Trophoblast cell (in vitro differentiated cells and primary cell): ENCODE data around the gene SERINC5.
A peak's percentile ranks its signal among the peaks of the same experiment; 100 is the strongest.

ENCODE experiments used
- DNase-seq, 2 donors: peaks; one replicate each; pipeline ENCODE4 v3.0.0-alpha.2; 2016
- H2AFZ ChIP-seq: 2 replicates; pipeline ENCODE4 v1.6.1; 2013; ENCODE audit warnings: low read length, moderate library complexity, mild to moderate bottlenecking; ENCODE audit not compliant: insufficient read depth, poor library complexity
- H2AK5ac ChIP-seq: 2 replicates; pipeline ENCODE4 v1.6.1; 2013; ENCODE audit warnings: mild to moderate bottlenecking, low read length
- H2BK120ac ChIP-seq: 2 replicates; pipeline ENCODE4 v1.6.1; 2013; ENCODE audit warnings: low read length, mild to moderate bottlenecking, moderate library complexity; ENCODE audit not compliant: insufficient read depth, poor library complexity
- H2BK12ac ChIP-seq: 2 replicates; pipeline ENCODE4 v1.6.1; 2013; ENCODE audit warnings: mild to moderate bottlenecking, low read length, moderate library complexity
- H2BK5ac ChIP-seq: 2 replicates; pipeline ENCODE4 v1.6.1; 2013; ENCODE audit warnings: low read length, low read depth, moderate library complexity, mild to moderate bottlenecking; ENCODE audit not compliant: poor library complexity
- H3K14ac ChIP-seq: 2 replicates; pipeline ENCODE4 v1.6.1; 2013; ENCODE audit warnings: mild to moderate bottlenecking, low read length
- H3K18ac ChIP-seq: 2 replicates; pipeline ENCODE4 v1.6.1; 2013; ENCODE audit warnings: mild to moderate bottlenecking, low read length
- H3K23ac ChIP-seq: 2 replicates; pipeline ENCODE4 v1.6.1; 2013; ENCODE audit warnings: low read length
- H3K27ac ChIP-seq: 2 replicates; pipeline ENCODE4 v1.5.1; 2013; ENCODE audit warnings: low read depth, mild to moderate bottlenecking, inconsistent platforms, low read length, moderate library complexity
- H3K27me3 ChIP-seq: 2 replicates; pipeline ENCODE4 v1.6.1; 2013; ENCODE audit warnings: inconsistent platforms, mild to moderate bottlenecking, low read length, moderate library complexity; ENCODE audit not compliant: insufficient read depth
- H3K36me3 ChIP-seq, 2 experiments: 1 replicate in 1 of 2; 2 replicates in 1 of 2; pipeline ENCODE4 v1.6.1; 2013; ENCODE audit warnings: low read length in 2 of 2, mild to moderate bottlenecking in 2 of 2, moderate library complexity in 1 of 2; ENCODE audit not compliant: insufficient read depth in 2 of 2, control insufficient read depth in 1 of 2
- H3K4ac ChIP-seq: 2 replicates; pipeline ENCODE4 v1.6.1; 2013; ENCODE audit warnings: low read depth, mild to moderate bottlenecking, low read length, moderate library complexity
- H3K4me1 ChIP-seq, 2 experiments: 1 replicate in 1 of 2; 2 replicates in 1 of 2; pipeline ENCODE4 v1.6.1; 2013; ENCODE audit warnings: low read length in 2 of 2, mild to moderate bottlenecking in 2 of 2, moderate library complexity in 1 of 2; ENCODE audit not compliant: insufficient read depth in 2 of 2, control insufficient read depth in 1 of 2
- H3K4me2 ChIP-seq: 2 replicates; pipeline ENCODE4 v1.6.1; 2013; ENCODE audit warnings: inconsistent platforms, mild to moderate bottlenecking, low read length, moderate library complexity
- H3K4me3 ChIP-seq: 2 replicates; pipeline ENCODE4 v1.5.1; 2013; ENCODE audit warnings: mild to moderate bottlenecking, low read depth, low read length, inconsistent platforms
- H3K79me1 ChIP-seq: one replicate; pipeline ENCODE4 v1.6.1; 2013; ENCODE audit warnings: low read length
- H3K79me2 ChIP-seq: 2 replicates; pipeline ENCODE4 v1.6.1; 2013; ENCODE audit warnings: low read length, mild to moderate bottlenecking; ENCODE audit not compliant: control insufficient read depth, insufficient read depth, poor library complexity
- H3K9ac ChIP-seq: 2 replicates; pipeline ENCODE4 v1.6.1; 2013; ENCODE audit warnings: mild to moderate bottlenecking, low read length
- H3K9me3 ChIP-seq: 2 replicates; pipeline ENCODE4 v1.6.1; 2013; ENCODE audit warnings: low read depth, mild to moderate bottlenecking, control low read depth, inconsistent platforms, low read length; ENCODE audit not compliant: insufficient read depth
- H4K12ac ChIP-seq: 2 replicates; pipeline ENCODE4 v1.6.1; 2013; ENCODE audit warnings: low read depth, mild to moderate bottlenecking, low read length, moderate library complexity
- H4K8ac ChIP-seq: 2 replicates; pipeline ENCODE4 v1.6.1; 2013; ENCODE audit warnings: low read depth, mild to moderate bottlenecking, low read length, moderate library complexity
- H4K91ac ChIP-seq: one replicate; pipeline ENCODE4 v1.6.1; 2013; ENCODE audit warnings: low read depth, mild to moderate bottlenecking, low read length, moderate library complexity
- WGBS: extraction: QIAGEN DNeasy Blood & Tissue Kit; methylation state at CpG from one replicate; pipeline ENCODE4 v1.1.7; 2013; ENCODE audit warnings: missing lambda C conversion rate; ENCODE audit not compliant: insufficient read length, insufficient coverage; ENCODE audit errors: extremely low coverage; 5-methylcytosine and 5-hydroxymethylcytosine counted together

The SERINC5 gene

DNA sequence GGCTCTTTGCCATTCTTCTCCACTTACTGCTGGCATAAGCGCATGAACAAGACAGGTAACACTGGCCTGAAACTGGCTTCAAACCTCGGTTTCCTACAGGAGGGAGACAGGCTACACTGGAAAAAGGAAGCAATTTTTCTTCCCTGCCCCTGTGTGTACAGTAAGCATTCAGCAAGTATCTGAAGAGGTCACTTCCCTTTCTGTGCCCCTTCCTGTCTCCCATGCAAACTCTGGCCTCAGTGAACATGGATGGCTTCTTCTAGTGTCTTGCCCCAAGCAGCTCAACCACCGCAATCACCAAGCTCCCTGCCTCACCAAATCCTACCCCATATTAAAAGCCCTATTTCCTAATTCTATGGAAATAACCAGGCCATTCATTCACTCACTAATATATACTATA is 42.4 kb downstream of the SERINC5 start:
- no peak overlapping the region for H2AK5ac ChIP-seq
- no peak overlapping the region for H3K23ac ChIP-seq
- H3K27ac ChIP-seq: no peak overlapping the region
- no CpG with 5 or more reads among the region's 3 CpGs for WGBS
- peaks cover 11% of the 10 kb centered on the region for H3K79me2 ChIP-seq
- H3K9me3 ChIP-seq: no peaks in the 10 kb centered on the region
- H3K4me1 ChIP-seq: peaks cover 6 to 13% of the 10 kb centered on the region in 2 experiments
- H3K36me3 ChIP-seq: peaks cover 9 to 10% of the 10 kb centered on the region in 2 experiments
- H3K4me2 ChIP-seq: no peak overlapping the region
- H3K9ac ChIP-seq: peak overlapping the region; percentile 27
- H3K18ac ChIP-seq: no peak overlapping the region
- no peaks in the 10 kb centered on the region for H3K79me1 ChIP-seq
- no peaks in the 10 kb centered on the region for H3K27me3 ChIP-seq
- no peak overlapping the region for H2BK120ac ChIP-seq
- no peak overlapping the region for H3K4me3 ChIP-seq
- no peak overlapping the region for H4K8ac ChIP-seq
- peak overlapping the region; percentile 33 for H3K4ac ChIP-seq
- H2BK5ac ChIP-seq: no peak overlapping the region
- no peak overlapping the region for H2AFZ ChIP-seq
- no peak overlapping the region for H4K12ac ChIP-seq
- H4K91ac ChIP-seq: no peak overlapping the region
- no peak overlapping the region for H2BK12ac ChIP-seq
- DNase-seq: no peak
- H3K14ac ChIP-seq: no peak overlapping the region

DNA sequence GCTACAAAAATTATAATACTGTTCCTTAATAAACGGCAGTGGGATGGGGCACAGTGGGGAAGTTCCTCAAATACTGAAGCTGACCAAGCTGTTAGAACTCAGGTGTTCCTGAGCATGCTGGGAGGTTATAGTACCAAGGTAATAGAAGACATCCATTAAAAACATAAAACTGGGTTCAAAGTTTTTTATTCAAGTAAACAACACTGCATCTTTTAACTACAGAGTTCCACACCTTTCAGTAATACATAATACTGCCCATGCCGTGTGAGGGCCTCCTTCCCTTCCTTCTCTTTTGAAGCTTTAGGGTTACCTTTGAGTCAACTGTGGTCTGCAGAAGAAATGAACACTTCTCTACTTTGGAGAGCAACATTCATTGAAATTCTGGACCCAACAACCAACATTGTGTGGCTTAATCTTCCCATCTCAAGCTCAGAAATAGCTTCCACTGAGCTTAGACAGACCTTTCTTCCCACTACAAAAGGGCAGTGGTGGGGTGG is 43.6 kb downstream of the SERINC5 start:
- whole genome bisulfite sequencing: no CpG with 5 or more reads among the region's 2 CpGs
- no peak overlapping the region for H3K4me3 ChIP-seq
- H2BK12ac ChIP-seq: no peak overlapping the region
- H3K79me1 ChIP-seq: no peaks in the 10 kb centered on the region
- H3K14ac ChIP-seq: no peak overlapping the region
- peak overlapping the region; percentile 20 for H3K4ac ChIP-seq
- DNase-seq: no peak
- H2AK5ac ChIP-seq: no peak overlapping the region
- H3K4me2 ChIP-seq: no peak overlapping the region
- no peak overlapping the region for H2BK120ac ChIP-seq
- no peak overlapping the region for H3K9ac ChIP-seq
- no peak overlapping the region for H4K8ac ChIP-seq
- H3K4me1 ChIP-seq: peaks cover 6 to 14% of the 10 kb centered on the region in 2 experiments
- no peak overlapping the region for H3K18ac ChIP-seq
- H2BK5ac ChIP-seq: no peak overlapping the region
- no peak overlapping the region for H2AFZ ChIP-seq
- H3K27me3 ChIP-seq: no peaks in the 10 kb centered on the region
- H3K79me2 ChIP-seq: peaks cover 10% of the 10 kb centered on the region
- no peak overlapping the region for H4K91ac ChIP-seq
- no peaks in the 10 kb centered on the region for H3K9me3 ChIP-seq
- no peak overlapping the region for H3K23ac ChIP-seq
- H4K12ac ChIP-seq: no peak overlapping the region
- peaks cover 9 to 10% of the 10 kb centered on the region in 2 experiments for H3K36me3 ChIP-seq
- H3K27ac ChIP-seq: no peak overlapping the region

DNA sequence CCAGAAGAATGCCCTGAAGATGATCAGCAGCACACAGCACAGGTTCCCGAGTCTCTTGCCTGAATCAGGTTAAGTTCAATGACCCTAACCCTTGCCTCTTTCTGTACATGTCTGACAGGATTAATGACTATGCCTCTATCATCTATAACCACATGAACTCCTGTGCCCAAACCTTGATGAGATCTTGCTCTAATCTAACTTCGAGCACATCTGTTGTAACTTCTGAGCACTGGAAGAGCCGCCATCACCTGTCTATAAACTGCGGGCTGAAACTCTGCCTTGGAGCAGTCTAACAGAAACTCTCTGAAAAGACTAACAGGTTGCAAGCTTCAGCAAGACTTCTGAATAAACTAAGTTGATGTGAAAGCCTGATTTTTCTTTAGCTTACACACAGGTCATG is 44.5 kb downstream of the SERINC5 start:
- Histone ChIP-seq H3K27ac (no peak overlapping the region), H4K8ac (no peak overlapping the region), H3K36me3 (peaks cover 9 to 10% of the 10 kb centered on the region in 2 experiments), H4K12ac (no peak overlapping the region), H2AK5ac (no peak overlapping the region), H3K4me3 (no peak overlapping the region), H3K14ac (no peak overlapping the region), H3K4ac (peak overlapping the region; percentile 26), H3K27me3 (no peaks in the 10 kb centered on the region), H3K9me3 (no peaks in the 10 kb centered on the region), H3K18ac (no peak overlapping the region), H3K4me1 (peaks cover 7 to 17% of the 10 kb centered on the region in 2 experiments), H3K9ac (no peak overlapping the region), H2BK5ac (no peak overlapping the region), H2BK120ac (no peak overlapping the region), H4K91ac (no peak overlapping the region), H2AFZ (no peak overlapping the region), H3K23ac (no peak overlapping the region), H3K4me2 (no peak overlapping the region), H3K79me2 (peaks cover 9% of the 10 kb centered on the region), H2BK12ac (no peak overlapping the region), H3K79me1 (peaks cover 2% of the 10 kb centered on the region)
- no peak for DNase-seq
- WGBS: no CpG with 5 or more reads among the region's 4 CpGs

DNA sequence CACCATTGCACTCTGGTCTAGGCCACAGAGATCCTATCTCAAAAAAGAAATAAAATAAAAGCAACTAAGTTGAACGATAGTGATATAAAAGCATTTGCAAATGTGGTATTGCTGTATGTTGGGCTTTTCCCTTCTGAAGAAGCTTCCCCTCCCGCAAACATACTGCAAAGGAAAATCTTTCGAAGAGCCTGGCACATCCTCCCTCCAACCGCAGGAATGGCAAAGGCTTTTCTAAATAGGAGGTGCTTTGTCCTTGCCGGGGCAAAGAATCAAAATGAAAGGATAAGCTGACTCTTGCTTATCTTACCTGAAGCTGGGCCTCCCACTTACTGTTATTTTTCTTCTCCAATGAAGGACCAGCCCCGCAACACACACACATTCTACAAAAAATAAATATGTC is 45.8 kb downstream of the SERINC5 start:
- H3K18ac ChIP-seq: no peak overlapping the region
- H2AFZ ChIP-seq: no peak overlapping the region
- no peak overlapping the region for H3K4ac ChIP-seq
- no peak overlapping the region for H3K4me2 ChIP-seq
- H3K9me3 ChIP-seq: no peaks in the 10 kb centered on the region
- no peak overlapping the region for H3K9ac ChIP-seq
- no peak overlapping the region for H3K23ac ChIP-seq
- H3K27me3 ChIP-seq: no peaks in the 10 kb centered on the region
- no peak overlapping the region for H2BK5ac ChIP-seq
- H3K36me3 ChIP-seq: peaks cover 5% of the 10 kb centered on the region in 2 experiments
- no peak for DNase-seq
- no peak overlapping the region for H2BK120ac ChIP-seq
- H3K79me2 ChIP-seq: peaks cover 9% of the 10 kb centered on the region
- H3K4me1 ChIP-seq: peaks cover 14 to 20% of the 10 kb centered on the region in 2 experiments
- no peak overlapping the region for H3K14ac ChIP-seq
- H4K8ac ChIP-seq: no peak overlapping the region
- H3K27ac ChIP-seq: no peak overlapping the region
- H4K12ac ChIP-seq: no peak overlapping the region
- H3K79me1 ChIP-seq: peaks cover 4% of the 10 kb centered on the region
- H2AK5ac ChIP-seq: no peak overlapping the region
- no peak overlapping the region for H3K4me3 ChIP-seq
- H2BK12ac ChIP-seq: no peak overlapping the region
- no peak overlapping the region for H4K91ac ChIP-seq
- no CpG with 5 or more reads among the region's 6 CpGs for WGBS
